Suprapubic skin (tissue), 4 donors: ENCODE measurements around the gene APAF1.
A peak's percentile ranks its signal among the peaks of the same experiment; 100 is the strongest.

Source experiments
- POLR2A ChIP-seq, 2 donors: fragments of 450-650 bp; IDR thresholded peaks; one replicate each; pipeline ENCODE4 v1.6.1; 2017; ENCODE audit warnings: antibody characterized with exemption in 2 of 2, mild to moderate bottlenecking in 2 of 2, moderate library complexity in 2 of 2
- POLR2AphosphoS5 ChIP-seq, 3 donors: sonication (generic); formaldehyde crosslinking; IDR thresholded peaks; one replicate each; pipeline ENCODE4 v1.6.1; 2017; ENCODE audit warnings: antibody characterized with exemption in 3 of 3
- TF ChIP-seq, protein P1 (sequence below), 2 donors: fragments of 200-600 bp in 1 of 2; fragments of 450-650 bp in 1 of 2; sonication (generic) in 1 of 2; IDR thresholded peaks; one replicate each; pipeline ENCODE4 v1.5.1; 2016 to 2019; ENCODE audit warnings: antibody characterized with exemption in 2 of 2, mild to moderate bottlenecking in 1 of 2, moderate library complexity in 1 of 2

- TF ChIP-seq, protein P1, sequence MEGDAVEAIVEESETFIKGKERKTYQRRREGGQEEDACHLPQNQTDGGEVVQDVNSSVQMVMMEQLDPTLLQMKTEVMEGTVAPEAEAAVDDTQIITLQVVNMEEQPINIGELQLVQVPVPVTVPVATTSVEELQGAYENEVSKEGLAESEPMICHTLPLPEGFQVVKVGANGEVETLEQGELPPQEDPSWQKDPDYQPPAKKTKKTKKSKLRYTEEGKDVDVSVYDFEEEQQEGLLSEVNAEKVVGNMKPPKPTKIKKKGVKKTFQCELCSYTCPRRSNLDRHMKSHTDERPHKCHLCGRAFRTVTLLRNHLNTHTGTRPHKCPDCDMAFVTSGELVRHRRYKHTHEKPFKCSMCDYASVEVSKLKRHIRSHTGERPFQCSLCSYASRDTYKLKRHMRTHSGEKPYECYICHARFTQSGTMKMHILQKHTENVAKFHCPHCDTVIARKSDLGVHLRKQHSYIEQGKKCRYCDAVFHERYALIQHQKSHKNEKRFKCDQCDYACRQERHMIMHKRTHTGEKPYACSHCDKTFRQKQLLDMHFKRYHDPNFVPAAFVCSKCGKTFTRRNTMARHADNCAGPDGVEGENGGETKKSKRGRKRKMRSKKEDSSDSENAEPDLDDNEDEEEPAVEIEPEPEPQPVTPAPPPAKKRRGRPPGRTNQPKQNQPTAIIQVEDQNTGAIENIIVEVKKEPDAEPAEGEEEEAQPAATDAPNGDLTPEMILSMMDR (IDR thresholded peaks at IDR 0.05): no peak
- TF ChIP-seq POLR2A (IDR thresholded peaks at IDR 0.05) (peak; percentile 24 to 40), POLR2AphosphoS5 (IDR thresholded peaks at IDR 0.05) (no peak)
Observed at GRCh38 chr12:98644712-98645571, at the start of gene APAF1, which contains the start of gene IKBIP.
